ENCODE measurements around the gene HERC3. TPM values are rescaled to one million over a fixed set of nuclear protein-coding genes. Genes with fewer than 3 reads are reported as not detected.

The HERC3 gene
- polyA plus RNA-seq, 4 donors: 12.2 to 17.7 (median 16.6) TPM

GRCh38 chr4:88743696-88744095 lies 151.4 kb downstream of the HERC3 start:
- no peak for DNase-seq (ENCODE audit: low read depth in 4 of 4, low spot score in 3 of 4)

GRCh38 chr4:88744609-88745008 lies 152.3 kb downstream of the HERC3 start:
- DNase-seq (ENCODE audit: low read depth in 4 of 4, low spot score in 3 of 4): no peak

DNA sequence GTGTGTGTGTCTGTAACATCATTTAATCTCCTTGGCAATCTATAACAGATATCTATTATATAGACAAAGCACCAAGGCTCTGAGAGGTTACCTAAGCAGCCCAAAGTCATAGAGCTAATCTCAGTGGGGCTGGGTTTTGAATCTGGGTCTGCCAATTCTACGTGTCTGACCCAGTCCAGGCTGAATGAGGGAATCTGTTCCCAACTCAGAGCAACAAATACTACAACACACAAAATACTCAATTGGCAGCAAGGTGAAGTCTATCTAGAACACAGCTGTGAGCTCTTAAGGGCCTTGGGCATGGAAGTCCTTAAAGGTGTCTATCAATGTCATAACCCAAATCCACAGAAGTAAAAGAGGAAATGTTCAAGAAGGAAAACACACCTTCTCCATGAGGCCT lies 152.9 kb downstream of the HERC3 start:
- DNase-seq (ENCODE audit: low read depth in 4 of 4, low spot score in 3 of 4): no peak

DNA sequence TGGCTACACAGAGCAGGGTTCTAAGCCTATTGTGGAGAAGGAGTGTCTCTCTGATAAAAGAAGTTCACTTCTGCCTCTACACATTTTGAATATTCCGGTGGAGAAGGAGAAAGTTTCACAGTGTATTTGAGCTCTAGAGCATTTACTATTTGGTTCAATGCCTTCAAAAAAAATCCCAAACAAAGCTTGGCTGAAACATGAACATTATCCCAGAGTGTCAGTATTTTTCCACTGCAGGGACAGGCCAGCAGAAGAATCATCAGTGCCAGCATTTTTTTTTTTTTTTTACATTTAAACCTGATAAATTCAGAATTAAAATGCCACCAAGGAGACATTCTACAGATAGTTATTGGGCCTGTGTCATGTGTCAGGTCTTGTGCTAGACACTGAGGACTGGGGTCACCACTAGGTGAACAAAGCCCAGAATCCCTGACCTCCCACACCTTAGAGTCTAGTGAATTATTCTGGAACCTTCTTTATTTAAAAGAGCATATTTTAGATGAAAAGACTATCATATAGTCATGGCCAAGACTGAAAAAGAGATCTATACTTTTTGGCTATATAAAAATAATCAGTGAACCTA lies 153.4 kb downstream of the HERC3 start:
- DNase-seq (ENCODE audit: low read depth in 4 of 4, low spot score in 3 of 4): no peak

DNA sequence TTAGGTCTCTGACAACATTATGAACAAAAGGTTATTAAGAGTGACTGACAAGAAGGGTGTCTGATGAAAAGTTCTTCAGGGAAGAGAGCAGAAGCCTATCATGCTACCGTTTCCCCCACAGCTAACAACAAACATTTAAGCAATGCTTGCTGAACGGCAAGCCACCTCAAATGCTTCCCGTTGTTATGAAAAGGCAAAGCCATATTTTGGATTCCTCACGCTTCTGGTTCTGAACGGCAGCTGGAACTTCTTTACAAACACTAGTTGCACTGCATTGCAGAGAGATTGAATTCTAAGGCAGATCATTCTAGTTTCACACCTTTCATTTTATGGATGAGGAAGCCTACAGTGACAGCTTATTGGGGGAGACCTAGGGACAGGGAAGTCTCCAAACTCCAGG lies 153.9 kb downstream of the HERC3 start:
- no peak for DNase-seq (ENCODE audit: low read depth in 4 of 4, low spot score in 3 of 4)

- no peak for DNase-seq (ENCODE audit: low read depth in 4 of 4, low spot score in 3 of 4)
Measured at GRCh38 chr4:88747351-88747750, 155.1 kb downstream of the HERC3 start.

DNA sequence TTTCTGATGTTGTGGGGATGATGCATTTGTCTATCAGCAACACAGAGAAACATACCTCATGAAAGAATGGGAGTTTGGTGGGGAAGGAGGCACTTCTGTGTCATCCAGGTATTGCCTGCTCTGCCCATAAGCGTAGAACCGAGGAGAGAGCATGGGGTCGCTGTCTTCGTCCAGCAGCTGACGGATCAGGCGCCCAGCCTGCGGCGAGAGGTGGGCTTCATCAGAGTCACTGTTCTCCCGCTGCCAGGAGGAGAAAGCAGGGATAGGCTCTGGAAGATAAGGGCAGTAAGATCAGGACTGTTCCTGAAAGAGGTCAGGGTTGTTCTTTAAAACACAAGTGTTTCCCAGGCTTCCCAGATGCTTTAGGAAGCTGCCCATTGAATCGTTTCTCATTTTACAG lies 158.1 kb downstream of the HERC3 start:
- no peak for DNase-seq (ENCODE audit: low read depth in 4 of 4, low spot score in 3 of 4)

DNA sequence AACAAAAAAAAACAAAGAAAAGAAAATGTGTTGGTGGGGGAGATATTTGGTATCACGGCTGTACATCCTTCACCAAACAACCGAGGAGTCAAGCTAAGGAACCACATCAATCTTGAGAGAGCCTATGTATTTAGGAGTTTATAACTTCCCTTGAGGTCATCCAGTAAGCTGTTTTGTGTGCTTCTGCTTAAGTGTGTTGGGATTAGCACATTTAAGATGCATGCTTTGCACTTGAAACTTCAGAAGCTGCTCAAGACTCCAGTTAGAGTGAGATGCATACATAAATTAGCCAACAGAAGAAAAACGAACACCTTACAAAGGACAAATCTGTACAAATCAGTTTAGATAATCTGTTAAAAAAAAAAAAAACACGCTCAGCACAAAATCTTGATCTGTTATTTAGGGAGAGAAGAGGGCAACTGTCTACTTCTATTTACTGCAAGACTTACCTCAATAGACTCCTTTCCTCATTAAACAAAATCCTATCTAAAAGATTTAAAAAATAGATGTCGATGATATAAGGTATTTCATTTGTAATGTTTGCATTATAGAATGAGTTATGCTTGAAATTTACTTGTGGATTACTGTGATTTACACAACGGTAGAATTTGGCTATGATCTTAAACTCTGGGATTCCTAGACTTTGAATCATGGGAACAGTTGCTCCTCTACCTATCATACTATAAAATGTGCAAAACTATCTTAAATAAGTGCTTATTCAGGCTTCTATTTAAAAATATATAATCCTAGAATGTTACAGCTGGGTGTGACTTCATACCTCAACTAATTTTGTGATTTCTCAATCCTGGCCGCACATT lies 159.2 kb downstream of the HERC3 start:
- DNase-seq (ENCODE audit: low read depth in 4 of 4, low spot score in 3 of 4): no peak

- no peak for DNase-seq (ENCODE audit: low read depth in 4 of 4, low spot score in 3 of 4)
Measured at GRCh38 chr4:88752076-88752463, 159.8 kb downstream of the HERC3 start.

GRCh38 chr4:88752754-88753153 lies 160.5 kb downstream of the HERC3 start:
- no peak for DNase-seq (ENCODE audit: low read depth in 4 of 4, low spot score in 3 of 4)

DNA sequence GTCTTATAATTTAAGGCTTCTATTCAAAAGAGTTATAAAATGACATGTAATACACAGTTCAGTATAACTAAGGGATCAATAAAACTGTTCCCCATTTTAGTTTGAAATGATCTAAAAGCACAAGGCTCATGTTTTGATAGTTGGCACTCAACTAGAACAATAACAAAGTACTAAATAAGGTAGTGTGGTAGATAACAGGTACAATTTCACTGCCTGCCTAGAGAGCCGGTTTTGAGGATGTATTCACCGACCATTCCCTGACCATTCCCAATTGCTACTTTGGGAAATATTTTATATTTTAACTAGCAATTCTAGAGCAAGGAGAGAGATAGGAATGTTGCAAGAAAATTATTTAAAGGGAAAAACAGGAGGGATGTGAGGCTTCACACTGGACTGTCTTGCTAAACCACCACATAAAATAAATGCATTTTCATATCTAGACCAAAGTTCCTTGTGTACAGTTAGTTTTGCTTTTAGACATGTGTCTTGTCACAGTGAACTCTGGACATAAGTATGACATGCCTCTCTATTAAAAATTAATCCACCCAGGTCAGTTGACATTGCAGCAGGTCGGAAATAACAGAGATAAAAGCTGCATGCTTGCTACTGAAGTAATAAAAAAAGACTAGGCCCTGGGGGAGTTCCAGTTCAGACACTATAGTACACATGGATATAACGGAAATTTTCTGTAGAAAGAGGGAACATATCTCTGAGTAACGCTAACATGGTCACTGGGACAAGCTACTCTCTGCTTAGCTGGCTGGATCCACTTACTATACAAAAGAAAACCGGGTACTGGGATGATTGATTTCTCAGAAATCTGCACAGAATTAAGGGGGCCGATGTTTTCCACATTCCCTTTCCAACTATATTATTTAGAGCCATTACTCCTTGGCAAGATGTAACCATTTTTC lies 161.6 kb downstream of the HERC3 start:
- no peak for DNase-seq (ENCODE audit: low read depth in 4 of 4, low spot score in 3 of 4)

DNA sequence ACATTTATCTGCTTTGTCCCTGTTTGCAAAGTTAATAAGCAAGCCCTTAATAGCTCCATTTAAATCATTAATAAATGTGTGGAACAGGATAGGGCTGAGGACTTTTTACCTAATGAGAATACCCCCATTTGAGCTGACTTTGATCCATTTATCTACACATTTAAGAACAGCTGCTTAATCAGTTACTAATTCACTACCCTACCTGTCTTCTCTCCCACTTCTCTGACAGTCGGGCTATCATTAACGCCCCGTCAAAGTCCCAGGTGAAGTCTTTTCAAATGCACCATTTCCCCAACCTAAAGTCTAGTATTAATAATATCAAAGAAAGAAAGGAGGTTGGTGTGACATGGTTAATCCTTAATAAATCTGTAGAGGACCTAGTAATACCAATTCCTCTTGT lies 162.5 kb downstream of the HERC3 start:
- no peak for DNase-seq (ENCODE audit: low read depth in 4 of 4, low spot score in 3 of 4)

DNA sequence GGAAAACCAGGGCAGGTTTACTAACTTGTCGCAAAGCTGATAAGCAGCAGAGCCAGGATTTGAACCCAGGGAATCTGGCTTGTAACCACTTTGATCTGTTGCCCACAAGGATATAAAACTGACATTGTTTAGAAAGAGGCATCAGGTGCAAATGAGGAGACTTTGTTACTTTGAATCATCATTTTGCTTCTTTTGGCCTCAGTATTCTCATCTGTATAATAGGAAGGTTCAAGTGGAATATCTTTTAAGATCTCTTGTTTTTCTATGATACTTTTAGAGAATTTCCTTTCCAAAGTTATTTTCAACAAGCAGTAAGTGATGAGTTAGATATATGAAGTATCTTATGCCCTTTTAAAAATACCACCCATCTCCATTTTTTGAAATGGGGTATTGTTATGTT lies 163.2 kb downstream of the HERC3 start:
- no peak for DNase-seq (ENCODE audit: low read depth in 4 of 4, low spot score in 3 of 4)

DNA sequence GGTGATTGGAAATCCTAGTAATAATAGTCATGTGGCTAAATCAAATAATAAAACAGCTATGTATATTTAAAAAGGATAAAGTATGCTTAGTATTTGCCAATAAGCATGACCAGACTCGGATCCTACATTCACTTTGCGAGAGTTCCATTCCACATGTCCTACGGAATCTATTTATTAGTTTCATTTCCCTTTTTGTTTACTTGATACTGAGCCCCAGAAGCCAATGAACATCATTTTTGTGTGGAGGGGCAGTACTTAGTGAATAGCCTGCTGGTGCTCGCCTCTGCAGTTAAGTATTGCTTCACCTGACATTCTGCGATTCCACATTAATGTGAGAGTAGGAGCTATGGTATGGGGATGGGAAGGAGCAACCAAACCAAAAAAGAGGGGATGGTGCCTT lies 163.9 kb downstream of the HERC3 start:
- no peak for DNase-seq (ENCODE audit: low read depth in 4 of 4, low spot score in 3 of 4)

- no peak for DNase-seq (ENCODE audit: low read depth in 4 of 4, low spot score in 3 of 4)
Measured at GRCh38 chr4:88757067-88757466, 164.8 kb downstream of the HERC3 start.

- DNase-seq (ENCODE audit: low read depth in 4 of 4, low spot score in 3 of 4): no peak
Measured at GRCh38 chr4:88757776-88758175, 165.5 kb downstream of the HERC3 start.

Other genes starting within 250 kb of the HERC3 start
- 1 to 10 TPM; 4.4 to 9.1 (median 8.9) TPM for gene HERC6, start 213.6 kb upstream of the HERC3 start, polyA plus RNA-seq (ENCODE audit: insufficient read length in 4 of 4)
- 1 to 10 TPM; 4.8 to 6.6 (median 5.5) TPM for gene HERC5, start 135.4 kb upstream of the HERC3 start, polyA plus RNA-seq (ENCODE audit: insufficient read length in 4 of 4)
- gene PYURF, start 68.7 kb upstream of the HERC3 start, polyA plus RNA-seq (ENCODE audit: insufficient read length in 4 of 4): 100 to 1,000 TPM; 110 to 130 (median 117) TPM
- gene NAP1L5, start 105.3 kb downstream of the HERC3 start, polyA plus RNA-seq (ENCODE audit: insufficient read length in 4 of 4): 10 to 100 TPM; 11.1 to 21.6 (median 17.5) TPM

Measured in left renal pelvis (tissue), 4 donors.